GM18502 (cell line): ENCODE data around the gene RIPK4.

Experiments
- ATAC-seq: cut with Tn5 transposase; IDR thresholded peaks from one replicate; pipeline ENCODE4 v1.9.1; 2021; ENCODE audit warnings: mild to moderate bottlenecking; ENCODE audit not compliant: unreplicated experiment, poor library complexity

The RIPK4 gene

DNA sequence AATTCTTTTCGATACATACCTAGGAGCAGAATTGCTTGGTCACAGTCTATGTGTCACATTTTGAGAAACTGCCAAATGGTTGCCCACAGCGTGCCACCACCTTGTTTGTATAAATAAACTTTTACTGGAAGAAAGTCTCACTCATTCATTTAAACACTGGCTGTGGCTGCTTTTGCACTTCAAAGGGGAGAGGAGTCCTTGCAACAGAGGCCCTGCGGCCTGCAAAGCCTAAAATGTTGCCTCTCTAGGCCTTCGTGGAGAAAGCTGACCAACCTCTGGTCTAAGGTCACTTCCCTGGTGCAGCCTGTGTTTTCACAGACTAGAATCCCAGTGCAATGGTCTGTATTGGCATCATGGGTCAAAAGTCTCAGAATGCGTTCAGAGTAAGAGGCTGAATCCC is 8.3 kb downstream of the RIPK4 start:
- no peak for ATAC-seq

DNA sequence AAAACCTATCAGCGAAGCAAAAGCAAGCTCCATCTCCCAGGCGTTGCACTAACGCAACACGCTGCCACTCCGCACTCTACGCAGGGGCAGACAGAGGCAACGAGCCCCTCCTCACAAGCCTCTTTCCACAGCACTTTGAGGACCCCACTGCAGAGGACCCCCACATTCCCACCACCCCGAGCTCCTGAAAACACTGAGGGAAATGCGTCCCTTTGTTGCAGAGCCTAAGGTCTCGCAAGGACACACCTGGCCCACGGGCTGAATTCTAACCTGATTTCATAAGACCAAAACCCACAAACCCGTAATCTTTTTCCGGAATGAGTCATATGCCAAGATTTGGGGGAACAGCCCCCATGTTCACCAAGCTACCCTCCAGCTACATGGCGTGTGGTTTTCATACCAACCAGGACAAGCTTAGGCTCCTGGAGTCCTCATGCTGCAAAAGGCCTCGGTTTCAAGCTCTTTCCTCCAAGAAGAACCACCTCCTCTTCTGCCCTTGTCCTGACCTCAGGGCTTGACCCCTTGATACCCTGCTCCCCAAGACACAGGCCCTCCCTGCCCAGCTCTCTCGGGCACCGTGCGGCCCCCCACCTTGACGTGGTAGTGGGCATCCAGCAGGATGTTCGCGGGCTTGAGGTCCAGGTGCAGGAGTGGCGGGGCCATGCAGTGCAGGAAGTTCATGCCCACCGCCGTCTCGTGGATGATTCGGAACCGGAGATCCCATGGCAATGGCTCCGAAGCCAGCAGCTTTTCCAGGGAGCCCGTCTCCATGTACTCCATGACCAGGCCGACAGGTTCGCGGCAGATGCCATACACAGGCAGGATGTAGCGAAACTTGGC is 10.7 kb downstream of the RIPK4 start:
- no peak for ATAC-seq

DNA sequence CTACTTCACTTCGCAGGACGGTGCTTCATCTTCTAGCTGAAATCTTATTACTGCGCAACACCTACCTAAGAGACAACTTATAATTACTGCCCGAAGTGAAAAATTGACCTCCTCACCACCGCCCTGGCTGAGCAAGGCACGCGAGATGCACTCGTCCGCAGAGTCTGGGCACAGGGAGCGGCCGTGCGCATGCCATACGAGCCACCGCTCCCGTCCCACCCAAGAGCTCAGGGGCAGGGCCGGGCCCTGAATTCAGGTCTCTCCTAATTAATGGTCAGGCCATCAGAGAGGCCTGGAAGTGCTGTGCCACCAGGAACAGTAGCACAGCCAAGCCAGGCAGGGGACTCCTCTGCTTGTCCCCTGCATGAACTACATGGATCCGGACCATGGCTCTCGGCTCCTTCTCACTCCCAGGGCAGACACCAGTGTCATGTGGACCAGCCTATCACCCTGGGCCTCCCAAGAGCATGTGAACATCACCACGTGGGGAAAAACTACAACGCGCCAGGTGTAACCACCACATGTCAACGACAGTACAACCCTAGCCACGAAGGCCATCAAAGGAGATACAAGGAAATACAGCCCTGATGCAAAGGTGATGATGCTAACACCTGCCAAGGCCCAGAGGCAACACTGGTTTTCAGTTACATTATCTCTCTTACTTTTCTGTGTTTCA is 11.5 kb downstream of the RIPK4 start:
- no peak for ATAC-seq

DNA sequence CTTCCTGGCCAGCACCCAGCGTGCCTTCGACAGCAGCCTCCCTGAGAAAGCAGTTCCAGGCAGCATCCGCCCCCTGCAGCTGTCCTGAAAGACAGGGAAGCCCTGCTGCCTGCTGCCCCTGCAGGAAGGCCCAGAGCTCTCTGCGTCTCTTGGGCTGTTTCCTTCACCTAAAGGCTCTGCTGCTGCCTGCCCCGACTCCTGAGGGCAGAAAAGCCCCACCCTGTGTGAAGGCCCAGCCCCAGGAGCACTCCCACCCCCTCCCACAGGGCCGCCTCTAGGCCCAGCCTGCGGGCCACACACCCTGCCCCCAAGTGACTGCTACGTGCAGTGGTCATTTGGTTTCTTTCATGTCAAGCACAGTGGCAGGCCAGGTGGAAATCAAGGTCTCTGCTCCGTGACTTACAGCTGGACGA is 12.4 kb downstream of the RIPK4 start:
- ATAC-seq, result no peak

DNA sequence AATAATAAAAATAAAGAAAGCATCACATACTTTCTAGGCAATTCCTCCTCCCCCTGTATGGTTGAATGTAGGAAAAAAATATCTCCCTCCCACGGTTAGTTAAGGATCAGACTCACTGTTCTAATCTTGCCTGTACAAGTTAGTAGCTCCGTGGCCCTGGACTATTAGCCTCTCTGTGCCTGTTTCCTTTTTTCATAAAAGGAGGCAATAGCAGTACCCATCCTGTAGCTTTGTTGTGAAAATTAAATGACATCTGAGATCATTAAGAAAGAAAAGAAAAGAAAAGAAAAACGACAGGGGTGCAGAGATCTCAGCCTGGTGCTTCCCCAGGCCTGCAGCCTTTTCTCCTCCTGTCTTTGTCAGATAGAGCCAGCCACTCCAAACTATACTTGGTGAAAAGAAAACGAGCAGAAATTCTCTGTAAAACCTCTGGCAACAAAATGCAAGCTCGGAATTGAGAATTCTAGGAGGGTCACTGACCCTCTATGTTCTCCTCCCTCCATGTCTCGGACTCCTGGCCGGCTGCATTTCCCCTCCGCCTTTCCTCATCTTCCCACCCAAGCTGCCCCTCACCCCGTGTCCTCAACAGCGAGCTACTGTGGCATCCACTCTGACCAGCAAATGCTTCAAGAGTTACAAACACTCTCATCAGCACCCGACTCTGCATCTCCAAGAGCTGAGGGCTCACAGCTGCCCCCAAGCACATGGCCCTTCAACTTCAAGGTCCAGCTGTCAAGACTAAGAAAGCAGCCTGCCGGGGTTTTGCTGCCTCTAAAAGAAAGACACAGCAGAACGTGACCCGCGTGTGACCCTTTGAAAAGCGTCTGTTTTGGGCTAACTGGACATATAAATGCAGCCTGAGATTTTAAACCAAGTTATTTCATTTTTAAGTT is 13.6 kb downstream of the RIPK4 start:
- ATAC-seq, result no peak

DNA sequence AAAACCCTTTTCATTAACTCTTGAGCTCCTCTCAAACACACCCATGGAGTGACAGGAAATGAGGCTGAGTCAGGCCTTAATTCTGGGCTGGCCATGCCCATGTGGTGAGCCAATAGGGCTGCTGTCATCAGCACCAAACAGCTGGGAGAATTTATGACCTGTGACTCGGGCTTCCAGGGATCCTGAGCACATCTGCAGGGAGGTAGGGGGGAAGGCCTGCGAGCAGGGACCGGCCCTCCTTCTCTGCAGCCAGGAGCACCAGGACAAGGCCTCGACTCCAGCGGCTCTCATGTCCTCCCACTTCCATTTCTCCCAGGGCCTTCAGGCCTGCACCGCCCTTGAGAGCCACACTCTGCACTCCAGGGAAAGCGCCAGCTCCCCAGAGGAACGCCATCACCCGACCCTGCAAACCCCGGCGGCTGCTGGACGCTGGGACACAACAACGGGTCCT is 14.6 kb downstream of the RIPK4 start:
- ATAC-seq, result no peak

DNA sequence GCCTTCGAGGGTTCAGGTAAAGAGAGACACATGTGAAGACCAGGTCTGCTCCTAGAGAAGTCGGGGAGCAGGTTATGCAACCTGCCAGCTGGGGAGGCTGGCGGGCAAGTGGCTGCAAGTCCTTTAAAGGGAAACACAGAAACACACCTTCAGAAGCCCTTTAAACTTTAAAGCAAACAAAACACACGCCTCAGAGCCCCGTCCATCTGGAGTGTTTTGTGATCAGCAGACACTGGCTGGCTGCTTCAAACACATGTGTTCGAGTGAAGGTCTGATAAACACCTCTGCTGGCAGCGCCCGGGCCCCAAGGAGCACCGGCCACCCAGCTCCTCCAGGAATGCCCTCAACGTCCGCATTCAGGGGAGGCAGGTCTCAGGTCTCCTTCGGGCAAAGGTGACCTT is 15.2 kb downstream of the RIPK4 start:
- ATAC-seq, result no peak

DNA sequence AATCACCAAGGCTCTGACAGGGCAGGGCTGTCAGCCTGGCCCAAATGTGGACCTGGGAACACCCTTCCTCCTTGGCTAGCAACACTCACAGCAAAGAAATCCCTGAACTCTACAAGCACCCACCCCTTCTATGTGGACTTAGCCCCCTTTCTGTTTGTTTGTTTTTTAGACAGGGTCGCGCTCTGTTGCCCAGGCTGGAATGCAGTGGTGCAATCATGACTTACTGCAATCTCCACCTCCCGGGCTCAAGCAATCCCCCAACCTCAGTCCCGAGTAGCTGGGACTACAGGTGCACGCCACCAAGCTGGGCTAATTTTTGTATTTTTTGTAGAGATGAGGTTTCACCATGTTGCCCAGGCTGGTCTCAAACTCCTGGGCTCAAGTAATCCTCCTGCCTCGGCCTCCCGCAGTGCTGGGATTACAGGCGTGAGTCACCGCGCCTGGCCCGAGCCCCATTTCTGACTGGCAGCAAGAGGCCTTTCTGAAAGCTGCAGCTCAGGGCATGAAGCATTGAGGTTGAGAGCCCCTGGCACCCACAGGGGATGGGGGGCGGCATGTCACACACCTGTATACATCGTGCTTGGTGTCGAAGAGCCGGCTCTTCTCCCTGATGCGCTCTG is 16.2 kb downstream of the RIPK4 start:
- no peak for ATAC-seq

DNA sequence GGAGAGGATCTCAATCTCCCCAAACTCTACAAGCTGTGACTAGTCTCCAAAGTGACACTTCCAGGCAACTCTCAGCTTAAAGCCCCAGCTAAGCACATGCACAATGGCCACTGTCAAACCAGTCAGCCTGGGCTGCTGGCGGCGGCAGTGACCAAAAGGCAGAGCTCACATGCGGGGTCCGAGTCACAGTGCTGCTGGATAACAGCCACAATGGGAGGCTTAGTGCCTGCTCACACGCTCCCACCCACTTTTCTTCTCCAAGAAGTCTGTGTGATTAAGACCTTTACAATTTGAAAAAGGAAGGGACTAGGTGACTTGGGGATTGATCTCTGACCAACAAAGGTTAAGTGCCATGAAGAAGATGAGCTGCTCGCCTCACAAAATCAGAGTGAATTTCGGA is 16.8 kb downstream of the RIPK4 start:
- no peak for ATAC-seq

DNA sequence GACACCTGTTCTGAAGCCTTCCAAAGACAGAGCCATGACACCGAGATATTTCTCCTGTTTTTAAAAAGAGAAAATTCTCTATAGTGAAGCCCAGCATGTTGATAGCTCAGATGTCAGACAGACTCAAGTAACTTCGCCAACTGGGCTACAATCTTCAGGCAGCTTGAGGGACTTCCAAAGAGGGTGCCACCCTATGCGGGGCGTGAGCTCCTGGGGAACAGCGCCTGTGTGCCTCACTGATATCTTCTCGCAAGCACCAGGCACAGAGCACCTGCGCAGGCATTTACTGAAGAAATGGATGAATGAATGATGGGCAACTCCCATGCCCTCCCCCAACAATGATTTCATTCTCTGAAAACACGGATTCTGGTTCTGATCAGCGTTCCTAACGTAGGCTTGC is 17.6 kb downstream of the RIPK4 start:
- no peak for ATAC-seq

DNA sequence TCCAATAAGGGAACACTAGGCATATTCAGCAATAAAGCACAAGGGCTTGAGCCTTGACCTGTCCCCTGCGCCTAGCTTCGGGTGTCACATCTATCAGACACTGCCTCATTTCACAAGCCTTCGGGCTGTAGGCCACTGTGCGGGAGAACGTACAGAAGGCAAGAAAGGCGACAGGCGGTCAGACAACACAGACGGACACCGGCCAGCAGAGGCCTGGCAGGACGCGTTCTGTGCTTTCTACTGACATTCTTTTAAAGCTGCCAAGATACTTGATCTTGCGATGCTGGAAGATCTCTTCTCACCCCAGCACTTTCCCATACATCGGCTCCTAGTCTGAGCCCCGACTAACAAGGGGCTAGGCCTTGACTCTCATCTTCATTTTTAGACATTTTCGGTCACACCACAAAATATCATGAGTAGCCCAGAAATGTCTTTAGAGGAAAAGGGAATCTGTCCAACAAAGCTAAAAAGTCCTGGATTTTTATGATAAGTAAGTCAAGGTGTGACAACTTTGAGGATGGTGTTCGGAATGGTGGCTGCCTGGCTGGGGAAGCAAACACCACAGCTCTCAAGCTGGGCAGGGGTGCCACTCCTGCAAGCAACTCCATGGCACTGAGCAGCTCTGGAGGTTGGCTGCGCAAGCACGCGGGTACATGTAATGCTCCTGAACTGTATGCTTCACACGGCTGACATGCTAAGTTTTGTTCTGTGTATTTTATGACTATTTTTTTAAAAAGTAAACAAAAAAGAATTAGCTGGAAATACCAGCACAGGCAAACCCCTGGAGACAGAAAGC is 18.7 kb downstream of the RIPK4 start:
- ATAC-seq, result no peak

DNA sequence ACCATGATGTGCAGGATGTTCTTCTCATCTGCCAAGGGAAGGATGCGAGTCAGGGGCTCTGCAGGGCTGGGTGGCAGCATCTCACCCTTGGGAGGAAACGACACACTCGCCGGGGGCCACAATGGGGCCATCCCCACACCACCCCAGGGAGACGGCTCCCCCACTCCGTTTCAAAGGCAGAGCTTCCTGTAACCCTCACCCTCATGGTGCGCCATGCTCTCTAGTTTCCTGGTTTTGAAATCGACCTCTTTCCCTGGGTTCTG is 20.2 kb downstream of the RIPK4 start:
- ATAC-seq, result no peak

DNA sequence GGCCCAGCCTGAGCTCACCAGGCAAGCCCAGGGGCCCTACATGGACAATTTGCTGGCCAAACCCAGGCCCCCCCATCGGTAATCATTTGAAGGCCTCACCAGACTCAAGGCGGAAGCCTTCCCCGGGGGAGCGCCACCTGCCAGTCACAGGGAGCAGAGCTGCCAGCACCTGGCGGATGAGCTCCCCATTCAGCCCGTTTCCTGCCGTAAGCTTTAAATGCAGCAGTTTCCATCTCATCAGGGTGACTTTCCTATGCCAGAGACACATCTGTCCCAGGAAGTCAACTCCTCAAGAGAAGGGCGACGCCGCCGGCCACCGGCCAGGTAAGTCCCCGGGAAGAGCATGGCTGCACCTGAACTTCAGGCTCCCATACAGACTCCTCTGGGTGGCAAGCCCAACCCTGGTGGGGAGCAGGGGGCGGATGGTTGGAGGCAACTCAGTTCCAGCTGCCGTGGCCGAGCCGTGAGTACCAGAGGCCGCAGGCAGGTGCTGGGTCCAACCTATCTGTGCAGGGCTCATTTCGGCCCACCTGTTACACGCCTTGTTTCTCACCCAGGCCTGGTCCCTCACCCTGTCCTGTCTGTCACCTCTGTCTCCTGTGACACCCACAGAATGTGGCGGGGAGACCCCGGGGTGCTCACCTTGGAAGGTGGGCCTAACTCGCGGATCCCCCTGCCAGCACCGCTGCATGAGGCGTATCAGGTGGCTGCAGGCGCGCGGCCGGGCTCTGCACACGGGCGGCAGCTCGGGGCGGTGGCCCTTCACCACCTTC is 20.7 kb downstream of the RIPK4 start:
- ATAC-seq, result no peak

DNA sequence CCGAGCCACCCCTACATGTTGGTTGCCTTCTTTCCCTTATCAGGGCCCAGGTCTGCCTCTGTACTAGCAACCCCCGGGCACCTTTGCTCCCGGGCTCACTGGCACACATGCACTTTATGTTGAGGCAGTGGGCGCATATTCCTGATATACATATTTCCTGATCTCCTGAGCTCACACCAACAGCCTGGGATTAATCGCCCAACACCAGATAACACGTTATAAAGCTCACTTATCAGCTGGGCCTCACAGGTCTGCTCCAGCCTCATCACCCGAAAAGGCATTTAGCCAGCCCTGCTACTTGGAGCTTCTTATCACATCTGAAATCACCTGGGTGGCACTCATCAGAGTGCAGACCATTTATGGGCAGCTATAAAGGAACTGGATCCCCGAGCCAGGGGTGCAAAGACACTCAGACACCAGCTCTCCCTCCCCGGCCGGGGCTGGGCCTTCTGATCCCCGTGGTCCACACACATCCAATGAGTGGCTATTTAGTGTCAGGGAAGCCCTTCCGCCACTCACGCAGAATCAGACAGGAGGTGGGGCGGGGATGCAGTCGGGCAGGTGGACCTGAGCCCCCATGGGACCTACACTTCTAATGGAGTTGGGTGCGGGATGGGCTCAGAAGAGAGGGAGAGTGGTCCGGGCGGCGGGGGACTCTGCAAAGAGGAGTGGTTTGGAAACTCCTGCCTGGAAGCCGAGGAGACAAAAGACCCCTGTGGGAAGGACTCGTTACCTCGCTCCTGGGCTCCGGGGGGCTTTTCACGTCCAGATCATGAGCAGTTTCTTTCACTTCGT is 21.6 kb downstream of the RIPK4 start:
- no peak for ATAC-seq

DNA sequence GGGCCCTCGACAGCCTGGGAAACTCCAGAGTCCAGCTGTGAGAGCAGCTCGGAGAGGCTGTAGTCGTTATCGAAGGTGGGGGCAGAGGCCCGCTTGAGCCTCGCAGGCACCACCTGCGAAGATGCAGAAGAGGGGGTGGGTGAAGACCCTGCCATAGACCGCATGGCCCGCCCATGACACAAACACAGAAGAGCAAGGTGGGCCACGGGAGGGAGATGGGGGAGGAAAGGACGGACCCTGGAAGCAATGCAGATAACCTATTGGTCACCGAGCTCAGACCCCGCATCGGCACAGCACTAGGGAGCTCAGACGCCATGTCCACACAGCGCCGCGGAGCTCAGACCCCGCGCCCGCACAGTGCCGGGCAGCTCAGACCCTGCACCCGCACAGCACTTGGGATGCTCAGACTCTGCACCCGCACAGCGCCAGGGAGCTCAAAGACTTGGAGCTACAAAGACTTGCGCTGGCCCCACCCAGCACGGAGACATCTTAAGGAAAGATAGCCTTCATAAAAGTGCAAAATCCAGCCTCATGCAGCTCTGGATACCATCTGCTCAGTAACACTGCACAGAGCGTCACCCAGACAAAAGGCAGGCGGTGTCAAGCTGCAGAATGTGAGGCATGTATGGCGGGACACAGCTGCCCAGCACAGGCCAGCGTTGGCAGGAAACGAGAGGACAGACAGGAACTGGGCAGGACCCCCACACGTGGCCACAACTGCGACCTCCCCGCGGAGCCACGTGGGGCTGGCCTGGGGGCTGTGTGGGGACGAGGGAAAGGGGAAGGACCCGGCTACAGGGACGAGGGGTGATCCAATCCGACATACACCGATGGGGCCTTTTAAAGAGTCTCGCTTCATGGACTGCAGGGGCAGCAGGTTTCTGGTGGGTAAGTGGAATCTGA is 22.6 kb downstream of the RIPK4 start:
- ATAC-seq, result no peak

DNA sequence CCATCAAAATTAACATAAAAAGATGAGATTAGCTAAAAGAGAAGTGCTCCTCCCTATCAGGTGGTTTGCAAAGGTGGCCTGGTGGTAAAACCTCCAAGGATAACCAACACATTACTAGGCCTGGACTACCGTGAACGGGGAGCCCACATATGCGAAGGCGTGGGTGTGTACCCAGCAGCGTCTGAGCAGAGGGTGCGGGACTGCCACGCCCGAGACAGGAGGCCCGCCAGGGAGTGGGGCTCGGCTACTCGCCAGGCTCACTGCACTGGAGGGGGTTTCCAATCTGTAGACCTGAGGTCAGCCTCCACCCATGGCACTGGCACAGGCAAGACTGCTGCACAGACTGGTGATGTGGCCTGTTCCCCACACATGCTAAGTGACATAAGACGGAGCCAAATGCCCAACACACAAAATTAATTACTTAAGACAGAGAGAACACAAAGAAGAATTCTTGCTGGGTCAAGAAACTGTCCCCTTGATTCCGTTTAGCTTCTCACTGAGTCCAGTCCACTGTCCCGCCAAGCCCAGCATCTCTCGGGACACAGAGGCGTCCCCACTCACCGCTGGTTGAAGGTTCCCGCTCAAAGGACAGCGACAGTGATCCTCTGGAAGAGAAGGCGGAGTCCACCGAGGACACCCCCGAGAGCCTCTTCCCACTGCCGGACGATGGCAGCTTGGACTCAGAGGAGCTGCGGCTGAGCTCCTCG is 23.4 kb downstream of the RIPK4 start:
- no peak for ATAC-seq
